ENCODE measurements around the gene CLEC10A. TPM values are rescaled to one million over a fixed set of nuclear protein-coding genes. Genes with fewer than 3 reads are reported as not detected.

CLEC10A gene, protein sequence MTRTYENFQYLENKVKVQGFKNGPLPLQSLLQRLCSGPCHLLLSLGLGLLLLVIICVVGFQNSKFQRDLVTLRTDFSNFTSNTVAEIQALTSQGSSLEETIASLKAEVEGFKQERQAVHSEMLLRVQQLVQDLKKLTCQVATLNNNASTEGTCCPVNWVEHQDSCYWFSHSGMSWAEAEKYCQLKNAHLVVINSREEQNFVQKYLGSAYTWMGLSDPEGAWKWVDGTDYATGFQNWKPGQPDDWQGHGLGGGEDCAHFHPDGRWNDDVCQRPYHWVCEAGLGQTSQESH
- total RNA-seq: not detected in 2 replicates

DNA sequence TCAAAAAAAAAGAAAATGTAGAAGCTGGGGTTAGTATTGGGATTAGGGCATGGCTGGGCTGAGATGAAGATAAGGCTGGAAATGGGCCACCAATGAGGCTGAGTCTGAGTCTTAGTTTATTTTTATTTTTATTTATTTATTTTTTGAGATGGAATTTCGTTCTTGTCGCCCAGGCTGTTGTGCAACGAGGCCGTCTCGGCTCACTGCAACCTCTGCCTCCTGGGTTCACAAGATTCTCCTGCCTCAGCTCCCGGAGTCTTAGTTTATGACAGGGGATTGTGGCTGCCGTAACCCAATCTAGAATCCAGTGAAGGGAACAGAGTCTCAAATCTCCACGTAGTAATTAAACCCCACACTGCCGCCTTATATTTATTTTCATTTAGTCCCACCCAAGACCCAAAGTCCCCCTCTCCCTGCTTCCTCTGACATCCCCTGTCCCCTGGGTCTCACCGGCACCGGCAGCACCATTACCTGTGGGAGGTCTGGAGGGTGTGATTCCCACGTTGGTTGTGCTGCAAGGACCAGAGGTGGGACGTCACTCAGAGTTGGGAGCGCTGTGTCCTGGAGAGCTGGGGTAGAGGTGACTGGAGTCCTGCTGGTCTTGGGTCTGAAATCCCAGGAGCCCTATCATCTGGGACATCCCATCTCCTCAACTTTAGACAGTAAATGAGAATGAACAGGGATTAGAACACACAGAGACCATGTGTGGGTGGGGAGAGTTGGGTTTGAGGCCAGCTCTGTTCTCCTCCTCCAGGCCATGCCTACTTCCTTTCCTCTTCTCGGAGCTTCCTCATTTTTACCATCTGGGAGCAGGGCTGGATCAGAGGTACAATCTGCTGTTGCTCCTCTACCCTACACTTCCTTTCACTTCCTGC lies at the start of gene CLEC10A:
Gene CLEC10A (minus strand): TSS at position 671 of the 875 bp plus-strand sequence. CDS start 1,439 bp downstream, outside the sequence.

GRCh38 chr17:7114241-7114874 lies 34.3 kb upstream of the CLEC10A start, which contains the start of gene ASGR2:
Gene ASGR2 (minus strand): TSS chr17:7114822. CDS start chr17:7114240, 582 bp downstream.

GRCh38 chr17:7043497-7044198 lies 36.4 kb downstream of the CLEC10A start, which contains the start of gene SLC16A11:
Gene SLC16A11 (minus strand): TSS chr17:7044092. CDS start chr17:7043513, 579 bp downstream.

DNA sequence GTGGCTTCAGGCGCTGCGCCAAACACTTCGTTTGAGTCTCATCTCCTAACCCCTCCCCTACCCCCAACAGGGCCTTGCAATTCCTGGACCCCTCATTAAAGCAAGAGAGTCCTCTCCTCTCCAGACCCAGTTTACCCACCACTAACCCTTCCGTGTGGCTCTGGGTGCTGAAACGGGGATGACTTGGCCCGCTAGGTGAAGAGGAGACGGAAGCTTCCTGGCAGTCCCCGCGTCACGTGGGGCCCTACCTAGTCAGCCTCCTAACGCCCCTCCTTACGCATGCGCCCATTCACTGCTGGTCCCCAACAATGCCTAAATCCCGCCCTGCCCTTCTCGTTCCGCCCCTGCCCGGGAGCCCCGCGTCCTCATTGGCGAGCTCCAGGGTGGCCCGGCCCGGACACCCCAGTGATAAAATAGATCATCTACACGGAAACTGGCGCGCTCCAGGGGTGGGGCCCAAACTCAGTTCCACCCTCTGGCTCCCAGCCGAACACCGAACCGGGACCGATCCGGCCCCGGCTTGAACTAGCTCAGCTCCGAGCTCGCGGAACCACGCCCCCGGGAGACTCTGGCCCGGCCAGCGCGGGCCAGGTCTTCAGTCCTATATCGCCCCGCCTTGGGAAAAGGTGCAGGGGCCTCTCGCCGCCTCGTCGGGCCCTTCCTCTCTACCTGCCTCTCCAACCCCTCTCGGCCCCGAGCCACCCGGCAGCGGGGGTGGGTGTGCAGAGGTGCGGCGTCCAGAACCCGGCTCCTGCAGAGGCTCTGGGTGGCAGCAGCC lies 44.3 kb downstream of the CLEC10A start, which contains the start of gene SLC16A13:
Gene SLC16A13 (plus strand): TSS at position 425 of the 778 bp plus-strand sequence. CDS start 368 bp downstream, outside the sequence.

Other genes starting within 250 kb of the CLEC10A start
- not detected in 2 replicates for gene TEKT1, start 248.5 kb downstream of the CLEC10A start, total RNA-seq
- gene ALOX12, start 84.2 kb downstream of the CLEC10A start, total RNA-seq: 0.18 TPM in 1 of 2 replicates, not detected in the other
- gene RNASEK, start 67.6 kb downstream of the CLEC10A start, total RNA-seq: 243 and 304 TPM in 2 replicates
- gene BCL6B, start 57.2 kb downstream of the CLEC10A start, total RNA-seq: 0.18 and 0.58 TPM in 2 replicates
- gene SLC16A13, start 44.2 kb downstream of the CLEC10A start, total RNA-seq: 0.86 and 3.2 TPM in 2 replicates
- gene SLC16A11, start 36.2 kb downstream of the CLEC10A start, total RNA-seq: not detected in 2 replicates
- gene ASGR2, start 34.6 kb upstream of the CLEC10A start, total RNA-seq: not detected in 2 replicates
- 3.5 TPM in 1 of 2 replicates, not detected in the other for gene ASGR1, start 99.1 kb upstream of the CLEC10A start, total RNA-seq
- gene DLG4, start 139.6 kb upstream of the CLEC10A start, total RNA-seq: 13.3 and 14.0 TPM in 2 replicates
- 227 and 236 TPM in 2 replicates for gene ACADVL, start 139.7 kb upstream of the CLEC10A start, total RNA-seq
- 57.9 and 59.5 TPM in 2 replicates for gene DVL2, start 154.3 kb upstream of the CLEC10A start, total RNA-seq
- 31.1 and 86.7 TPM in 2 replicates for gene PHF23, start 159.2 kb upstream of the CLEC10A start, total RNA-seq
- 153 and 283 TPM in 2 replicates for gene GABARAP, start 162.2 kb upstream of the CLEC10A start, total RNA-seq
- 45.3 and 48.7 TPM in 2 replicates for gene CTDNEP1, start 171.5 kb upstream of the CLEC10A start, total RNA-seq
- 38.6 and 43.2 TPM in 2 replicates for gene ELP5, start 172.0 kb upstream of the CLEC10A start, total RNA-seq
- 60.3 and 62.3 TPM in 2 replicates for gene CLDN7, start 182.2 kb upstream of the CLEC10A start, total RNA-seq
- not detected in 2 replicates for gene SLC2A4, start 201.5 kb upstream of the CLEC10A start, total RNA-seq
- gene YBX2, start 214.4 kb upstream of the CLEC10A start, total RNA-seq: not detected in 2 replicates
- gene EIF5A, start 227.4 kb upstream of the CLEC10A start, total RNA-seq: 986 and 1,002 TPM in 2 replicates
- 68.2 and 94.6 TPM in 2 replicates for gene GPS2, start 235.1 kb upstream of the CLEC10A start, total RNA-seq
- gene NEURL4, start 249.1 kb upstream of the CLEC10A start, total RNA-seq: 9.2 and 11.7 TPM in 2 replicates

All from myometrial cell (primary cell).